ENCODE data around the gene DDX21.
"Not testable (repeated sequence)": the region's sequence is repeated elsewhere in the genome, so short reads cannot be mapped to it uniquely, and the experiment has no call there.

DDX21 gene

GRCh38 chr10:68955832-68956532 lies at the start of gene DDX21:
Gene DDX21, plus strand, starts transcription at chr10:68956170. Its CDS starts 56 bp downstream, at chr10:68956226.
- in situ Hi-C loops (cut with MboI; ENCODE audit: low sequenced_read_pairs), result no loop called here

GRCh38 chr10:68924593-68924992 lies 31.4 kb upstream of the DDX21 start:
- in situ Hi-C loops (cut with MboI; ENCODE audit: low sequenced_read_pairs), result no loop called here

GRCh38 chr10:68925489-68925888 lies 30.5 kb upstream of the DDX21 start:
- in situ Hi-C loops (cut with MboI; ENCODE audit: low sequenced_read_pairs), result no loop called here

GRCh38 chr10:68929157-68929556 lies 26.8 kb upstream of the DDX21 start:
- in situ Hi-C loops (cut with MboI; ENCODE audit: low sequenced_read_pairs), result not testable (repeated sequence)

GRCh38 chr10:68929888-68930287 lies 26.1 kb upstream of the DDX21 start:
- in situ Hi-C loops (cut with MboI; ENCODE audit: low sequenced_read_pairs), result not testable (repeated sequence)

GRCh38 chr10:68932860-68933259 lies 23.1 kb upstream of the DDX21 start:
- in situ Hi-C loops (cut with MboI; ENCODE audit: low sequenced_read_pairs), result not testable (repeated sequence)

GRCh38 chr10:68934994-68935393 lies 21.0 kb upstream of the DDX21 start:
- in situ Hi-C loops (cut with MboI; ENCODE audit: low sequenced_read_pairs), result no loop called here

GRCh38 chr10:68938117-68938516 lies 17.9 kb upstream of the DDX21 start:
- in situ Hi-C loops (cut with MboI; ENCODE audit: low sequenced_read_pairs), result no loop called here

GRCh38 chr10:68938884-68939283 lies 17.1 kb upstream of the DDX21 start:
- in situ Hi-C loops (cut with MboI; ENCODE audit: low sequenced_read_pairs), result no loop called here

GRCh38 chr10:68940917-68941316 lies 15.1 kb upstream of the DDX21 start:
- in situ Hi-C loops (cut with MboI; ENCODE audit: low sequenced_read_pairs), result not testable (repeated sequence)

GRCh38 chr10:68950598-68950997 lies 5.4 kb upstream of the DDX21 start:
- in situ Hi-C loops (cut with MboI; ENCODE audit: low sequenced_read_pairs), result no loop called here

GRCh38 chr10:68954904-68955303 lies 1.1 kb upstream of the DDX21 start:
- in situ Hi-C loops (cut with MboI; ENCODE audit: low sequenced_read_pairs), result no loop called here

- in situ Hi-C loops (cut with MboI; ENCODE audit: low sequenced_read_pairs), result no loop called here
These were observed 577 bp upstream of the DDX21 start for GRCh38 chr10:68955355-68955831.

GRCh38 chr10:68957284-68957615 lies 1.3 kb downstream of the DDX21 start:
- in situ Hi-C loops (cut with MboI; ENCODE audit: low sequenced_read_pairs), result no loop called here

- in situ Hi-C loops (cut with MboI; ENCODE audit: low sequenced_read_pairs), result no loop called here
These were observed 1.7 kb downstream of the DDX21 start for GRCh38 chr10:68957654-68958053.

GRCh38 chr10:68959695-68960527 lies 3.9 kb downstream of the DDX21 start:
- in situ Hi-C loops (cut with MboI; ENCODE audit: low sequenced_read_pairs), result no loop called here

GRCh38 chr10:68963151-68963550 lies 7.2 kb downstream of the DDX21 start:
- in situ Hi-C loops (cut with MboI; ENCODE audit: low sequenced_read_pairs), result no loop called here

GRCh38 chr10:68973975-68974374 lies 18.0 kb downstream of the DDX21 start:
- in situ Hi-C loops (cut with MboI; ENCODE audit: low sequenced_read_pairs), result no loop called here

GRCh38 chr10:68975936-68976473 lies 20.0 kb downstream of the DDX21 start:
- in situ Hi-C loops (cut with MboI; ENCODE audit: low sequenced_read_pairs), result not testable (repeated sequence)

- in situ Hi-C loops (cut with MboI; ENCODE audit: low sequenced_read_pairs), result not testable (repeated sequence)
These were observed 23.8 kb downstream of the DDX21 start for GRCh38 chr10:68979738-68980137.

GRCh38 chr10:68981074-68981473 lies 25.1 kb downstream of the DDX21 start:
- in situ Hi-C loops (cut with MboI; ENCODE audit: low sequenced_read_pairs), result no loop called here

- in situ Hi-C loops (cut with MboI; ENCODE audit: low sequenced_read_pairs), result no loop called here
These were observed 26.4 kb downstream of the DDX21 start for GRCh38 chr10:68982389-68982788.

All from hTERT RPE-1 (cell line).